ENCODE results near the gene LIG4. TPM values are rescaled to one million over a fixed set of nuclear protein-coding genes. Genes with fewer than 3 reads are reported as not detected.

The LIG4 gene
- polyA plus RNA-seq, 4 donors = 10.2 to 18.2 (median 16.4) TPM

DNA sequence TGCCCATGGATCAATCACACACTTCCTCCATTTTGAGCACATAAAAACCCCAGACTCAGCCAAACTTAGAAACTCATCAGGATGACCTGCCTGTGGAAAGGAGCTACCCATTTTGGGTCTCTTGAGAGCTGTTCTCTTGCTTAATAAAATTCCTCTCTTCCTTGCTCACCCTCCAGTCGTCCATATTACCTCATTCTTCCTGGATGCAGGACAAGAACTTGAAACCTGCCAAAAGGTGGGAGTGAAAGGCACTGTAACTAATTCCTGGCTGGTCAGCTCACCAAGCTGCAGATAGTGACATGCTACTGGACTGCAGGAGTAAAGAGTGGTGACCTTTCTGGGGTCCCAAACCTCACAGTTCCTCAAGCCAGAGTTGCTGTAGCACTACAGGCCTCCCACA lies 20.2 kb downstream of the LIG4 start:
- DNase-seq (ENCODE audit: low read depth in 4 of 4, low spot score in 3 of 4) = no peak

DNA sequence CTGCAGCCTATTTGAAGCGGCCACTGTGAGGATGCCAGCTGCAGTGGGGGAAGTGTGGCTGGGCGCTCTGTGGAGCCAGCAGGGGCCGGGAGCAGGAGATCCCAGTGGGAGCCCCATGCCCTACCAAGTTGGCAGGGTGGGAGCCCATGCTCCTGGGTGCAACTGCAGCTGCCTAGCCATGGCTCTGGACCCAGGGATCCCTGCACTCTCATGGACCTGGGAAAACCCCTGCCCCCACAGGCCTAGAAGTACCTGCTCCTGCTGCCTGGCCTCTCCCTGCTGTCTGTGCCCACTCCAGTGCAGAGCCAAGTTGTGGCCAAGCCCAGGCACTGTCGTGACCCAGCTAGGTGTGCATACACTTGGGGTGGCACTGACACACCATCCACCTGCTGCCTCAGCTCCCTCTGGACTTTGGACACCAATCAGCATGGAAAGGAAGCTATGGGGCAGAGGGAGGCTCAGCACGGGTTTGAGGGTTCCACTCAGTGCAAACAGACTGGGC lies 20.9 kb downstream of the LIG4 start:
- DNase-seq (ENCODE audit: low read depth in 4 of 4, low spot score in 3 of 4) = no peak

DNA sequence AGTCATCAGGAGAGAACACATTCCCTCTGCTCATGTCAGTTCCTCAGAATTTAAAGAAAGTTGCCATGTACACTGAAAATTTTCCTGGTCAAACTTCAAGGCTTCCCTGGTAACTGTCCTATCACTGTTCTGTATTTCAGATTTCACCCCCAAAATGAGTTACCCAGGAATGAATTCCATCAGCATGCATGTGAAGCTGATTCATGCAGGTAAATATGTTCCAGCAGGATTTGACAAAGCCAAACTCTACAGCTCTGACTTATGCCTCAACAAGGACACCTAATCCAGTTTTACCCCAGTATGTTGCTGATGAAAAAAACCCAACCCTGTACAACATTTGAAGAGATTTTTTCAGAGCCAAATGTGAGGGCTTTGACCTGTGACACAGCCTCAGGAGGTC lies 21.5 kb downstream of the LIG4 start:
- no peak for DNase-seq (ENCODE audit: low read depth in 4 of 4, low spot score in 3 of 4)

DNA sequence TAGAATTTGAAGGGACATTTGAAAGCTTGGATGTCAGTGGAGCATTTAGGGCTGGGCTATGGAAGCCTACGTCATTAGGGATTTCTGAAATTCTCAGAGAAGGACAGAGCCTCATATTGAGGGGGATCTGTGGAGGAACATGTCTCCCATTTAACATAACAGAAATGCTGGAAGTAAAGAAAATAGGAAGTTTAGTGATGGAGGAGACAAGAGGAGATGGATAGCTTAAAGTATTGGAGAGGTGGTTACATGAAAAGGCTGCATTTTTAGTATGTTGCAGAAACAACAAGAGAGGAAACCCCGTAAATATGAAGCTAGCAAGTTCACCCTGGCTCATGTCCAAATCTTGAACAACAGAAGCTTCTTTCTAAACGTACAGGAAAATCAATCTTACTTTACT lies 24.4 kb downstream of the LIG4 start:
- DNase-seq (ENCODE audit: low read depth in 4 of 4, low spot score in 3 of 4) = no peak

DNA sequence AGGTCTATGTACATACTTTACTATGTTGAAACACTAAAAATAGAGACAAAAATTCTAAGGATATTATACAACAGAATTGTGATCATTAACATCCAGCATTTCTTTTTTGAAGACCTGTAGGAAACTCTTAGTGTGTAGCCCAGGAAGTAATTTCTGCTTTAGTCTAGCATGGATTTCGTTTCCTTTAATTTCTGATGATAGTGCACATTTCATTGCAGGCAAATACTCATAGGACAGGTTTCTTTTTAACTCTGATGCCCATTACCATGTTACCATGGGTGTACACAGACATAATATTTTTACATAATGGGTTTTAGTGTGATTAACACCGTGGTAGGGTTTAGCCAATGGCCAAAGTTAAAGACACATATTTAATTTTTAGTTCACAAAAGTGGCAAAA lies 27.1 kb downstream of the LIG4 start:
- no peak for DNase-seq (ENCODE audit: low read depth in 4 of 4, low spot score in 3 of 4)

DNA sequence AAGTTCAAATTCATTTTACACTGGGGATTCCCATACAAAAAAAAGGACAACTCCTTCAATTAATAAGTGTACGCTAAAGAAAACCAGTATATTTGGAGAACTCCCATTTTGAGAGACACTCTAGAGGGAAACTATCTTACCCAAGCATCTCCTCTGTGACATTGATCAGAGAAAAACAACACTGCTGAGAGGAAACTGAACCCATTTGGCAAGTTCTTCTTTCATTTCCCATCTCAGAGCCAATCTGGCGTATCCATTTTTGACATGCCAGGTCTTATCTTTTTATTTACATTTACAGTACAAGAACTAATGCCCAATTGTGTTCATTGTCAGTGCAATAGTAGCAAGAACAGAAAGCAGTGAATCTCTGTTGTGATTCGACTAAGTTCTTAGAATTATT lies 30.1 kb downstream of the LIG4 start:
- no peak for DNase-seq (ENCODE audit: low read depth in 4 of 4, low spot score in 3 of 4)

DNA sequence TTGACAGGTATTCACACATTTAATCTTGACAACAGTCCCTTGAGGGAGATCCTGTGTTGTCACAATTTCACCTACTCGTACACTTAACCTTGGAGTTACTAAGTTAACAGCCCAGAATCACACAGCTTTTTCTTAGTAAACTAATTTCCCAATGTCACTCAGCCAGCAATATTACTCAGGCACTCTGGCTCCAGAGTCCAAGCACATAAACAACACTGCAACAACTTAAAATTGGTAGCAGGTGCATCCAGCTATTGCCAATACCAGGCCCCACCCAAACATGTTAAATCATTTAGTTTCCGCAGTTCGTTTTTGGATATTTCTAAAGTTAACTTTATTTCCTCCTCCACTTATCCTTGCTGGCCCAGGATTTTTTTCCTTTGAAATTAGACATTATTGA lies 32.7 kb downstream of the LIG4 start:
- no peak for DNase-seq (ENCODE audit: low read depth in 4 of 4, low spot score in 3 of 4)

DNA sequence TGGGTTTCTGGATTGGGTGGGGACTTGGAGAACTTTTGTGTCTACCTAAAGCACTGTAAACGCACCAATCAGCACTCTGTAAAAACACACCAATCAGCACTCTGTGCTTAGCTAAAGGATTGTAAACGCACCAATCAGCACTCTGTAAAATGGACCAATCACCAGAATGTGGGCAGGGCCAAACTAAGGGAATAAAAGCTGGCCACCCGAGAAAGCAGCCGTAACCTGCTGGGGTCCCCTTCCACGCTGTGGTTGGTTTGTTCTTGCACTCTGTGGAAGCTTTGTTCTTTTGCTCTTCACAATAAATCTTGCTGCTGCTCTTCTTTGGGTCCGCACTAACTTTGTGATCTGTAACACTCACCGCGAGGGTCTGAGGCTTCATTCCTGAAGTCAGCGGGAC lies 37.3 kb downstream of the LIG4 start:
- DNase-seq (ENCODE audit: low read depth in 4 of 4, low spot score in 3 of 4) = no peak

DNA sequence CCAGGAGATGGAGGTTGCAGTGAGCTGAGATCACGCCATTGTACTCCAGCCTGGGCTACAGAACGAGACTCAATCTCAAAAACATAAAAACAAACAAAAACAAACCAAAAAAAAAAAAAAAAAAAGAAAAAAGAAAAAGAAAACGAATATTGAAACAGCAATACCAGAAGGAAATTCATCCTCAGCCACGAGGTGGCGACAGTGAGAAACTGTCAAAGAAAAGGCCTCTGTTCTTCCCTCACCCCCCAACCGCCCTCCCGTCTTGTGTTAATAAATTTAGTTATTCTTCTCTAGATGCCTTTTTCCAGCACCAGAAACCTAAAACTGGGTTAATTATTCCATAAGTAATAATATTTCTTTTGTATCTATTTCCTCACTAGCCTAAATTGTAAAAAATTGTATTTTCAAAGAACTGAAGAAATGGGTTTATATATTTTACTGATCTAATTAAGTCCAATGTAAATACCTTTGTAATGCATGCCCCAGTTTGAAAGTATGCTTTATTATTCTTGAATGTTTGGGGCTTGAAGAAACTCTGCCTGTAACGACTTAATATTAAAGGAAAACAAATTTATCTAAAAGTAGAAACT lies 38.6 kb downstream of the LIG4 start:
- DNase-seq (ENCODE audit: low read depth in 4 of 4, low spot score in 3 of 4) = no peak

DNA sequence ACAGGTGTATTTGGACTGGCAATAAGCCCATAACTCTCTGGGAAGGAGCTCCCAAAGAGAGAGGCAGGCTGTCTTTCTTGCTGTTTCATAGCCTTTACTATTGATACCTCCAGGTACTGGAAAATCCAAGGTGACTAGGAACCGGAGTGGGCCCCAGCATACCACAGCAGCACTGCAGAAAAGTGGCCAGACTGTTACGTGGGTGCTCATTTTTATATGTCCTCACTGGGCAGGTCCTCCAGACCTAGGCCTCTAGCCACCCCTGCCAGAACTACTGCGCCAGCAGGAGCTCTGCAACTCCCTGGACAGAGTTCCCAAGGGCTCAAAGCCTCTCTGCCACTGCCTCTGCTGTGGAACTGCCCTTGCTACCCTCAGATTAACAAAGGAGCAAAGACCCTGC lies 46.4 kb downstream of the LIG4 start:
- DNase-seq (ENCODE audit: low read depth in 4 of 4, low spot score in 3 of 4) = no peak

DNA sequence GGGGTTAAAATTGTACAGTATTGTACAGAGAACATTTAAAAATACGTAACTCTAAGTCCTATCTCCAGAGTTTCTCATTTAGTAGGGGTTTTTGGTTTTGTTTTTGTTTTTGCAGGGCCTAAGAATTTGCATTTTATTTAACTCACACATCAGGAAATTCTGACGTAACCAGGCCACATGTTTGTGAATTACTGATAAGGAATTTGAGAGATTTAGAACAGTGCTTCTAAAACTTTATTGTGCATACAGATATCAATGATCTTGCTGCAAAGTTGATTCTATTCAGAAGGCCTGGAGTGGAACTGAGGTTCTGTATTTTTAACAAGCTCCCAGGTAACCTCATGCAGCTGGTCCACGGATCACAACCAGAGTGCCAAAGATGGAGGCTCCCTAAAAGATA lies 49.3 kb downstream of the LIG4 start:
- no peak for DNase-seq (ENCODE audit: low read depth in 4 of 4, low spot score in 3 of 4)

DNA sequence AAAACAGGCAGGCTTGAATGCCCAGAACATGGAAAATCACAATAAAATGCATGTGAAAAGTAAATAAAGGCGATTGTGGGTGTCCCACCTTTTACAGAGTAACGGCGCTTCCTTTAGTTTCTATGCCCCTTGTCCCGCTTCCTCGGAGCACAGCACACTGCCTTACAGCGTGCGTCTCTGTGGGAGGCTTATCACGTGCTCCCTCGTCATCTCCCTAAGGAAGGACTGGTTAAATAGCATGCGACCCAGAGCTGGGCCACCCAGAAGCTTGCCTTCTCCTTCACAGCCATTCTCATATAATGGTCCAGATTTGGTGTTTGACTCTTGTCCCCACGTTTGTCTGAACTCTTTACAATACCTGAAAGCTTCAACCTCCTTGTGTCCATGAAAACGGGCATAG lies 56.6 kb downstream of the LIG4 start:
- no peak for DNase-seq (ENCODE audit: low read depth in 4 of 4, low spot score in 3 of 4)

Other genes with a start within 250 kb of the LIG4 start
- 10 to 100 TPM; 13.8 to 19.5 (median 15.3) TPM for gene ABHD13, start 2.9 kb upstream of the LIG4 start, polyA plus RNA-seq (ENCODE audit: insufficient read length in 4 of 4)
- gene TNFSF13B, start 54.2 kb upstream of the LIG4 start, polyA plus RNA-seq (ENCODE audit: insufficient read length in 4 of 4) = 1 to 10 TPM; 1.3 to 2.5 (median 1.4) TPM

Data from left renal pelvis (tissue), 4 donors.